ENCODE data around the gene UNC5C.

UNC5C gene

DNA sequence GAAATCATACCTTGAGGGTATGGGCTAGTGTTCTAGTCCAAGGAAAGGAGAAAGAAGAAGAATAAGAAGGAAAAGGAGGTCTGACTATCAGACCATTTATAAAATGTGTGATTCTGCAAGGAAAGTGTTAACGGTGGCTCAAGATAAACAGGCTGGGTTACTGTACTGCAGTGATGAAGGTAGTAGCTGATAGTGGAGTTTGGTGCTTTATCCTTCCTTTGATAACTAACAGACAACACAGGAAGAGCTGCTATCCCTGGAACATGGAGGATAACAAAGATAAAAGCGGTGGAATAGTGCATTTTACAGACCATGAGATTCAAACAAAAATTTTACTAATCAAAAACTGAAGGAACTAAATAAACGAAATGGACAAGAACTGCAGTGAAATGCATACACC, 2.6 kb downstream of the UNC5C start:
- DNase-seq: no peak

DNA sequence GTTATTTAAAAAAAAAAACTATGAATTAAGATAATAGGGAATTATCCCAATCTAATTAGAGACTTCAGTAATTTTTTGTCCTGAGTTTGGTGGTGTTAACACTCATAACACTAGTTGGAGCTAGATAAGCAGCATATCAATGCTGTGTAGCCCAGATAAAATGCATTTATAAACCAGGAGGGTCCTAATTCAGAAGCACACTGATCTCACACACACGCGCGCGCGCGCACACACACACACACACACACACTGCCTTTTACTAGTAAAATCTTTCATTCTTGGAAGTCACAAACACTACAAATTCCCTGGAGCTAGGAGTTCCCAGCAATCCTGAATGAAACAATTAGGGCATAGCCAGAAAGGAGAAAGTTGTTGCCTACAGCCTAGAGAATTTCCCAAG, 3.2 kb downstream of the UNC5C start:
- no peak for DNase-seq

DNA sequence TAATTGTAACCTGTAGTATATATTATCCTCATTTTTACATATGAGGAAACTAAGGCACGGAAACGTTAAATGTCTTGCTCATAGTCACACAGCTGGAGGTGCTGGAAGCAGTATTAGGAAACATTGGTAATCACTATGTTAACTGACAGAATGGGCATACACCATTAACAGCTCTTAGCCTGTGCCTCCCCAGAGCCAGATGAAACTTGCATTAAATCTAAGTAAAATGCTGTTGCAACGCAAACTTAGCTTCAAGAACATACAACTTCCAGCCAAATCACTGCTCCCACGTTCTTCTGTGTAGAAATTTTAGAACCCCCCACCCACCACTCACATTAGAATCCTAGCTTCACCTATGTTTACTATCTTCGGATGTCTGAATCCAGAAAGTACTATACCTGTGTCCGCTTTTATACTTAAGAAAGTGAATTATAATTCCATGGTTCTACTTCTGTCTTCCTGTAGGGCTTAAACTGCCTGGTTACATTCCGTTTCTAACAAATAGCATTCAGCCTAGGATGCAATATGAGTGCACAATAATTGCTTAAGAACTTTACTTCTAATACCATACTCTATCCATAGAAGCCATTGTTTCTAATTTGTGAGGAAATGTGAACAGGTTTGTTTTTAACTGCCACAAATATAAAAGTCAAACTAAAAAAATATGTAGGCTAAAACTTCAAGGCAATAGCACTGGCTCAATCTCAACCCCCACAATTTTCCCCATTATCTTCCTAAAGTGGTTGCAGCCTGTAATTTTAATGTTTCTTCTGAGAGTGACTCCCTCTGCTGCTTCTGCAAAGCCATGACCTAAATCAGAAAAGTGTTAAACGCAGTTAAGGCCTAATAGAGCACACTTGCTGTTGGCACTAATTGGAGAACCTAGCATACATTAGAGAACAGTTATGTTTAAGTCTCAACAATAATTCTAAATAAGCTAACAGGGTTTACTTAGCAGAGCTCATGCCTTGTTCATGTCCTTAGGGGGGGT, 4.4 kb downstream of the UNC5C start:
- no peak for DNase-seq

DNA sequence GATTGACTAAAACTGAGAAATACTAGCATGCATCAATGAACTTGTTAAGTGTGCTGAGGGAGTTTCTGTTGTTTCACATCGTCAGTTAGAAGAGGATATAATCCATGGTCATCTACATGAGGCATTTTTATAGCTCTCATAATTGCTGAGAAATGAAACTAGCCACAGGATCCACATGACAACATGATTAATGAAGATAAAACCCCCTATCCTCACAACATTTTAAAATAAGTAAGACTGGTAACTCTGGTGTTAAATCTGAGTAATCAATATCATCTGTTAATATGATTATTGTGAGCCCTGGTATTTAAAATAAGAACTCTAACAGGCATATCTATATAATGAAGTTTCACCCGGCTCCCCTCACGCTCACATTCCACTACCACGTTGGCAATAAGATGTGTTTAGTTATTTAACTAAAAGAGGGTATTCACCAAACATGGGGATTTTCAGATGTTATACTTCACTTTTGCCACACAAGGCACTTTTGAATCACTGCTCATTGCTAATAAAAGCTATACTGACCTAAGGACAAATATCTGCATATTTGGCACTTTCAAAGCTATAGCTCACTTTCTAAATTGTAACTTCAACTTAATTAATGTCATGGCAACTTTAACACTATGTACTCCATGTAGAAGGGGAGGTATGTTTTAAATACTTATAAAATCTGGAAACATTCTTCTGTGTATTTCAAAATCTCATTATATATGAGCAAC, 6.7 kb downstream of the UNC5C start:
- DNase-seq: no peak

DNA sequence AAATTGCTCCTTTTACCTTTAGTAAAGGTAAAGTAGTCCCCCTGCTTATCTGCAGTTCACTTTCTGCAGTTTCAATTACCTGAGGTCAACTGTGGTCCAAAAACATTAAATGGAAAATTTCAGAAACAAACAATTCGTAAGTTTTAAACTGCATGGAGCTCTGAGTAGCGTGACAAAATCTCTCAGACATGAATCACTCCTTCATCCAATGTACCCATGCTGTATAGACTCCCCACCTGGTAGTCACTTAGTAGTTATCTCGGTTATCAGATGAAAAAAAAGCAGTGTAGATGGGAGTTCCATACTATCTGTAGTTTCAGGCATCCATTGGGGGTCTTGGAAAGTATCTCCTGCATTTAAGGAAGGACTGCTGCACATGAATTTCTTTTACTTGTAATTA, 7.7 kb downstream of the UNC5C start:
- no peak for DNase-seq

DNA sequence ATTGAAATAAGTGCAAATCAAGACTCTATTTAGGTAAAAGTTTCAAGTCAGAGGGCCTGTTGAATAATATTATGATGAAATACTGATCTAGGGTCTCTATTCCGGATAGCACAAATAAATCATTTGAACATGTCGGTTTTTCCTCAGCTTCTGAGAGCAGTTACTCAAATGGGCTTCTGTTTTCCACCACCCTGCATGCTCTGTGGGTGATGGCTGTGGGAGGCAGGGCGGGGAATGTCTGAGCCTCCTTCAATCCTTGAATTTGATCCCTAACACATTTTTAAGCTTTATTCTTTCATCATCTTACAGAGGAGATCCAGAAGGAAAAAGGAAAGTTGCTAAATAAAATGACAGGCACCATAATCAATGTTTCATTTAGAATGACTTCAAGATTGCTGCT, 8.5 kb downstream of the UNC5C start:
- no peak for DNase-seq

DNA sequence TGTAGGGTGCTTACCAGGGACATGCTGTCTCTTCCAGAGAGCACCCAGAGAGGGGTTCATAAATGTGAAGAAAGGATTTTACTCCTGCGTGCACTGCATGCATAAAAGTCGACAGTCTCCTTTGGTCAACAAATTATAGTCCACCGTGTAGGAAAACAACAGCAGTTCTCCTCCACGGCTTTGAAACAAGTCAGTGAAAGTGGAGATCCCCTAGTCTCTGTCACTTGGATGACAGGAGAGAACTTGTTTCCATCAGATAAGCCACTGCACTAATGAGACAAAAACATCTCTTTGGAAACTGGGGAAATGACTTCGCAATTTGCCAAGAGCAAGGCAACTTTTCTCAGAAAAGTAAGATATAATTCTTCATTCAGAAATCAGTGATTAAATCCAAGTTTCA, 9.7 kb downstream of the UNC5C start:
- DNase-seq: no peak

DNA sequence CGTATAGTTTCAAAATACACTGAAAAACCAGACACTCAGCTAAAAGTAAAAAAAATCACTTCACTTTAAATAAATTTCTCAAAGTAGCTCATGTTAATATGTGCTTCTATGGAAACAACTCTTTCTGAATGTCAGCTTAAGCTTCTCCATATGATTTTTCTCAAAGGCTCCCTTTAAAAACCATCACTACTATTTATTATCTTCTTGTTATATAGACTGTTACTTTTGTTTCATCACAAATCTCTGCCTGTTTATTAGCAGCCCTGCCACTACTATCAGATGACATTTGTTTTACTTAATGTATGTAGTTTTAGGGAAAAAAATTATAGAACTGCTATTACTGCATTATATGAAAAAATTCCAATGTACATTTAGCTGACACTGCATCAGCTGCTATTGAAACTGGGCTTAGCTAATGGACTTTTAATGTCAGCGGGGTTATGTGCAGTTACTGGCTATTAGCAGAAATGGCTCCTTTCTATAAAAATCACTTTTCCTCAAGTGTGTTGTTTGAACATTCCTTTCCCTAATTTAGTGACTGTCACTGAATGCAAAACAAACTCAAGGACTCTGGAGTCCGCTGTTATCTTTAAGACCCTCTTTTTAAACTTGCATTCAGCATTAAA, 10.8 kb downstream of the UNC5C start:
- DNase-seq: no peak

DNA sequence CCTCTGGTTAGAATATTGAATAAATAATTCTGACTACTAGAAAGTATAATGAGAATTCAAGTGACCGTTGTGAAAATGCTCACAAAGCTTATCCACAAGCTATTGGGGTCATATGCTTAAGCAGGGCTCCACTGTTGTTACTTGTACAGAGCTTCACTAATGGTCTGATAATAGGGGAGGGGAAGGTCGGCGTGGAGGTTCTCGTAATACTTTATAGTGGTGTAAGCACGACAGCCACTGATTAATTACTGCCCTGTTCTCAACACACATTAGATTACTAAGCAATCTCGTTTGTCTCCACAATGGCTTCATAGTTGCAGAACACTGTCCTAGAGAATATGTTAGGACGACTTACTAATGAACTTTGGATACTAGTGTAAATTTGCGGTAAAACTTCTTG, 11.6 kb downstream of the UNC5C start:
- DNase-seq: no peak

DNA sequence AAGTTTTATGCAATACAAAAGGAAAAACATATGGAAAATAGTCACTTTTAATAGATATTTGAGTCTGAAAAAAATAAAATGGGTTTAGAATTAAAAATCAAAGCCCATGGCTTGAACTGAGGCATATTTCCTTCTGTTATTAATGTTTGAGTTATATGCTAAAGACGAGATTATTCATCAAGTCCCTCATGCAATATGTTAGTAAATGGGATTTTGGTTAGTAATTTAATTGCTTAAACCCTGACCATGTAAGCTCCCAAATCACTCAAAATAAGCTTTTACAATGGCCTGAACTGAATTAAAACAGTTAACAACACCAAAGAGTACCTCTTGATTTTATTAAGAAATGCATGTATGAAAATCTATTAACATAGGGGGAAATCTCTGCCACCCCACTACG, 12.1 kb downstream of the UNC5C start:
- DNase-seq: no peak

DNA sequence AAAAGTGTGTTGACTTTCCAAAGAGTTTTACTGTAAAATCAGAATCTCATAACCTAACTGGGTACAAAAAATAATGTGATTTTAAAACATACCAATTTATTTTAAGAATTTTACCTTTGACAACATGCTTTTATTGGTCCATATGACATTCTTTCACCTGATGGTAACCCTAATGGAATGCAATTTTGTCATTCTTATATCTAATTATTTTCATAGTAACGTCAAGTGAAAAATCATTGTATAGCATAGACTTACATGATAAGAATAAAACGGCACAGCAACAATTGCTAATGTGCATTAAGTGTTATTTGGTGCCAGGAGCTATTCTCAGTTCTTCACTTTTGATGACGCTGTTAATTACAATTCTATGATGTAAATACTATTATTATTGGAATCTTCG, 13.6 kb downstream of the UNC5C start:
- DNase-seq: no peak

DNA sequence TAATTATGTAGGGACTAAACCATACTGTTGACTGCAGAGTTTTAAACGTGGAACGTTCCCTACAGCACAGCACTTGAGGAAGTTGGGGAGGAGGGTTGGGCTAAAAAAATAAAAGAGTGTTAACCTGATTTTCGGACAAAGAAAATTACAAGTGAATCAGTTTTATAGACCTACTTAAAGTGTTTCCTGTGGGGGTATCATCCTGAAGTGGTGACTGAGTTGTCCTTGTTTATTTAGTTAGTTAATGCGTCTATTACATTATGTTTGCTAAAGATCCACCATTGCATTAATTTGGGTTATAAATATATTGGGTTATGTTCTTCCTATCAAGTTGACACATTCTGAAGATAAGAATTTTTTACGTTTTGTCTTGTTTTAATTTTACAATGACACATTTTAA, 14.7 kb downstream of the UNC5C start:
- DNase-seq: no peak

DNA sequence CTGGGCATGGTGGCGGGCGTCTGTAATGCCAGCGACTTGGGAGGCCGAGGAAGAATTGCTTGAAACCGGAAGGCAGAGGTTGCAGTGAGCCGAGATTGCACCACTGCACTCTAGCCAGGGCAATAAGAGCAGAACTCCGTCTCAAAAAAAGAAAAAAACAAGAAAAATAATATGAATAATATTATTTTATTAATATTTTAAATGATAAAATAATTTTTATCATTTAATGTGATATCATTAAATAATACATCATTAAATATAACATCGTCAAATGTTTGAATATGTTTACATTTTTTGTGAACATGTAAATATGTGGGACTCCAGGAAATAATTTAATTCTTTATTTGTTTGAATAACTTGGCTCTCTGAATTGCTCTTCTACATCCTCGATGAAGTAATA, 15.5 kb downstream of the UNC5C start:
- no peak for DNase-seq

DNA sequence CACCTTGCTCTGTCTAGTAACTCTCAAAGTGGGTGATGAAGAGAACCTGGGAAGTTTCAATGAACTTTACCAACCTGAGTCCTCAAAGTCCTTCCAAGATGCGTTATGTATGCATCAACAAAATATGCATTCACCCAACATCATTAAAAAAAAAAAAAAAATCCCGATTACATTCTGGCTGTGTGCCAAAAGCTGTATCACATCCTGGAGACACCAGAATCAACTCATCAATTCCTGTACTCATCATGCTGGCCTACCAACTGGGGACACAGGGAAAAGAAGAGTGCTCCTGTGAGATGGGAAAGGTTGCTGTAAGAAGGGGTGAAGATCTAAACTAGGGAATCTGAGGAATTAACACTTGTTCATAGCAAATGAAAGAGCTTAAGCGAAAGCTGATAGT, 16.5 kb downstream of the UNC5C start:
- DNase-seq: no peak

DNA sequence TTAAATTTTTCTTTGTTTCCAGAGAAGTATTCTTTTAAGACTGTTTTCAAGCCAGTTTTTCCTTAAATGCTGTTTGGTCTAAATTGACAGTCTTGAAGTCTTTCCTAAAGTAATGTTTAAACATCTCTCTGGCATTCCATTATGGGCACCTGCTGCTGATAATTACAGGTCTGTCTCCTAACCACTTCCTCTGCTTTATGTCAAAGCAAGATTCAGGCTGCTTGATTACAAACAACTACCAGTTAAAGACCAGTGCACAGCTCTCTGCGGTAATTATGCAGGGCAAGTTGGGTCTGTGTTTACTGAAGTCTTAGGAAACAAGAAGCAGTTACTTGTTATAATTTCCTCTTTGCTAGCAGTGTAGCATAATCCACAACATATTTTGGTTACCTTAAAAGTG, 17.6 kb downstream of the UNC5C start:
- no peak for DNase-seq

DNA sequence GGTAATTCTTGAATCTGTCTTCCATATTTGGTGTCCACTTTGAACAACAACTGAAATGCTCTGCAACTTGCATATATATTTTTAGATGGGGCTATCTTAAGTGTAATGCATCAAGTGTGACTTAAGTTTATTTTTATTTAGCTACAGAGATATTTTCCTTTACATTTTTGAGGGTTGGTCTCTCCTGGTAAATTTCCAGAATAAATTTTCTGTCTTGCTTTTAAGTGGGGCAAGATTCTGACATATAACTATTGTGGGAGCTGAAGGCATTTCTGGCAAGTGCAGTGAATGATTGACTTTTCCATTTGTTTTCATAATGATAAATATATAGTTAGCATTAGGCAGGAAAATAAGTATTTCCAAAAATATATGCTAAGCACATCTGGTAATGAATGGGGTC, 18.8 kb downstream of the UNC5C start:
- no peak for DNase-seq

DNA sequence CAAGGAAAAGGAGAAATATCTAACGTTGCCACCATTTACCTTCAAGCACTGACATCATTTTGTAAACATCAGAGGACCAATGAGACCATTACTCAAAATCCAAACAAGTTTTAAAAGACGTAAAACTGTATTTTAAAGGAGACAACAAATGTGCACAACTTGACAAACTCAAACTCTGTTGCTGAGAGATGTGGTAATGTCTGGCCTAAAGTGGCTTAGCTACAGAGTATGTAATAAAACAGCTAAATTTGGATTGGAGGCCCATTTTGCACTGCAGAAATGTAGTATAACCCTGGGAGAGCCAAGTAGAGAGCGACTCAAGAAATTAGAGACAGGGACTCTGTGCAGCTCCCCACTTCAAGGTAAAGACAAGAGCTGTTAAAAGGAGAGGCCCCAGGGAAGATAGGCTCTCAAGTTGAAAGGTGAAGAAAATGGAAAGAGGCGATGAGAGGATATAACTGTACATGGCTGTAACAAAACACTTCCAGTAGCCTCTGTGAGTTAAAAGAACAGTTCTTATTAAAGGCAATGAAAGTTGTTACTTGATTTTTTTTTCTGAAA, 20.3 kb downstream of the UNC5C start:
- no peak for DNase-seq

DNA sequence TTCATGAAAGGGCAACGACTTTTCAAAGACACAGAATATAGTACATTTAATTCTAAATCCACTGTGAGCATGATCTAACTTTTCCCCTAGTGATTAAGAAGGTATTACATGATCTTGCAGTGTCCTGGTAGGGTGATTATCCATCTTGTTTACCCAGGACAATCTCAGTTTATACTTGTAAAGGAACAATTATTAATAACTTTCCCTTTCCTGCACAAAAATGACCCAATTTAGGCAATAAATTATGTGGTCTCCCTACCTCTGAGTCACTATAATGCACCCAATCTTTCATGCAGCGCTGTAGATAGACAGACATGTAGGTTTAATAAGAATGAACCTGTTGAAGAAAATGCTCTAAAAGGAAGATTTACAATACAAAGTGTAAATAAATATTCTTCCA, 22.7 kb downstream of the UNC5C start:
- no peak for DNase-seq

DNA sequence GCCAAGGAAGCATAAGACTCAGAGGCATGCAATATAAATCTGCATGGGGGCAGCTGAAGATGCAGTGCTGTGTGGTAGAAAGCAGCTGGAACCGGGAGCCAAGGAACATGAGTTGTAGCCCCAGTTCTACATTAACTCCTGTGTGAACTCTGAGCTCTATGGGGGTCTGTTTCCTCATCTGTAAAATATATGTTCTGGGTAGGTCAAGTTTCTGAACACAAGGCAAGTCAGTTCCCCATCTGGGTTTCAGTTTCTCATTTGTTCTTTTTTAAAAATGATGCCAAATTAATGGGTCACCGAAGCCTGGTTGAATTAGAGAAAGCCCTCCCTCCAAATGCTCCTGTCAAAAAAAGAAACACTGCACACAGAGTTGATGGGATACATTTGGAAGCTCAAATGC, 24.0 kb downstream of the UNC5C start:
- no peak for DNase-seq

DNA sequence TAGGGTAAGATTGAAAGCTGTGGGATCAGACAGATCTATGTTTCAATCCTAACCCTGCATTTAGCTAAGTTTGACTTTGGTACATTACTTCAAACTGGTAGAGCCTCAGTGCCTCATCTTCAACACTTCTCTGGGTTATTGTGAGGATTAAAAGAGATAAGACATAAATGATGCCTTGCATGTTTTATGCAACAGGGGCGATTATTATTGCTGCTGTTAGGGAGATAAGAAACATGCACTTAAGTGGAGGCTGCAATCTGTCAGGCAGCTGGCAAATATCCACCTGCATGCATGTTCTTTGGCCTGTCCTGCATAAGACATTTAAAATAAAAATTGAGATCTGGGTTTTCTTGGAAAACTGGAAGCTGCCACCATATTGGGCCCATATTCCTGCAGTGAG, 24.6 kb downstream of the UNC5C start:
- no peak for DNase-seq

DNA sequence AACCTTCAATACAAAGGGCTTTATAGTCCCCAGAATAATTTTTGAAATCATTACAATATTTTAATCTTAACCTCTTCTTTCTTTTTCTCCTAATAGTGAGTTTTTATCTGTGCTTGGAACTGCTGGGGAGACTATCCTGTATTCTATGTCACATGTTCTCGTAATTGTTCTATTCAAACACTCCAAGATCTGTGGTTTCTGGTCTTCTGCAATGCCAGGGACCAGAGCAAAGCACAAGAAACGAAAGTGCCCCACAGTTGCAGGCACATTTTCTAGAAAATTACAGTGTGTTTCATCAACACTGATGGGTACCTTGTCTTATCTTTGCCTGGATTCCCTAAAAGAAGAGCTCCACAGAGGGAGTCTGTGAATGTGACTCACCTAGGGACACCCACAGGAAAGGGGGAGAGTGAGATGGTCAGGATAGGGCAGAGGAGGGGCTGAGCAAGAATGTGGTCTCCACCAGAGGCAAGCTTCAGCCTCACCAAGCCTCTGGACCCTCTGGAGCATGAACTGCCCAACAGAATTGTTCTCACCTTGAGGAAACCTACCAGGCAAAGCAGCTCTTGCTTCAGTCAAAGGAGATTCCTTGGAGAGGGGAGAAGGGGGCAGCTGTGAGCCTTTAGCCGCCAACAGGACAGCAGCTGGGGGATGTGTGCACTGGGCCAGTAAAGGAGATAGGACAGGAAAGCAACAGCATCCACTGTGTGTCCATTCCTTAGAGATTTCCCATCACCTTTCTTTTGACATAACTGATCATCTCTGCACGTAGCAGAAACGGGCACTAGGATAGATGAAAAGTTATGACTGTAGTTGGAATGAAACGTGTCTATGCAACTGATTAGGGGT, 25.9 kb downstream of the UNC5C start:
- no peak for DNase-seq

DNA sequence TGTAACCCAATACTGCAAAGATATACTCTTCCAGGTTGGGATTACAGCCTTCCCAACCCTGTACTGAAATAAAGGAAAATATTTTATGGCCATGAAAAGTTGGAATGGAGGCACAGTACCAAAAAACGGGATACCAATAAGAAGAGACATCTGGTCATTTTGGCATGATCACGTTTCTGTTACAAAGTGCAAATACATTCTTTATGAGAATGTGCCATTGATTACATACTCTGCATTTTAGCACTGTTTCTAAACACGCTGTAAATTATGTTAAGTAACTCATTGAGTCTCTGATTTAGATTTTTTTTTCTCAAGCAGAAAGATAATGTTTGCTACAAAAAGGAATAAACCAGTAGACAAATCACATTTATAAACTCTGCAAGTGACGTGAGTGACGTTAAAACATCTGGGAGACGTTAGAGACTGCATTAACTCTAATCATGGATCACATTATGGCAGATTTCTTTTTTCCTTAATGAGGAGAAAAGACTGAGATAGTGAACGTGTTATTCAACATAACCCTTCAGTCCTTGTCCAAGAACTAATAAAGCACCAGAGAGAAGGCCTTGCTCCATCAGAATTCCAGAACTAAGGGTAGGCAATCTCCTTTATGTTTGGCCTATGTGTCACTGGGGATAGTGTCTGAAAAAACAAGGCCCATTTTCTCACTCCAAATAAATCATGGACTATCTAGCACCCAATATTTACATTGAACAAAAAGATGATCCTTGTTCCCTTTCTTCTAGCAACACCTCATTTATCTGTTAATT, 31.0 kb downstream of the UNC5C start:
- no peak for DNase-seq
